SK-N-SH (cell line): ENCODE measurements around the gene HLA-DRB5. TPM values are rescaled to one million over a fixed set of nuclear protein-coding genes. Genes with fewer than 3 reads are reported as not detected.

Source experiments
- CTCF ChIA-PET: fragments of 300-600, 350-600 bp; formaldehyde crosslinking; extraction: SDS; loops from one replicate; lab custom pipeline; 2021; lab: Yijun Ruan, JAX
- POLR2A ChIA-PET: fragments of 350-600 bp; sonication (Branson Sonifier 250); formaldehyde crosslinking; extraction: SDS; loops from one replicate; lab custom pipeline; 2020; ENCODE audit warnings: antibody characterized with exemption, inconsistent platforms; lab: Yijun Ruan, JAX
- DNase-seq: peaks from one replicate; pipeline ENCODE4 v3.0.0; 2012
- H2AFZ ChIP-seq: fragments of 200-600 bp; sonication (generic); 2 replicates; pipeline ENCODE4 v1.8.1; 2016; ENCODE audit warnings: antibody characterized with exemption, mild to moderate bottlenecking, low read depth
- H3F3A ChIP-seq: fragments of 200-600 bp; sonication (generic); replicated peaks from 2 replicates; pipeline ENCODE3; 2016; ENCODE audit warnings: antibody characterized with exemption, mild to moderate bottlenecking; ENCODE audit not compliant: insufficient read depth
- H3K27ac ChIP-seq, 2 experiments: fragments of 200-500 bp in 1 of 2; fragments of 200-600 bp in 1 of 2; sonication (Bioruptor generic) in 1 of 2; sonication (generic), shearing (Covaris generic) in 1 of 2; 2 replicates each; pipeline versions ENCODE4 v1.5.1 to v1.6.1; 2014 to 2016; ENCODE audit warnings: low read depth in 2 of 2, inconsistent platforms in 1 of 2, low read length in 1 of 2, mild to moderate bottlenecking in 1 of 2, mixed read lengths in 1 of 2
- H3K27me3 ChIP-seq: fragments of 200-600 bp; sonication (generic), shearing (Covaris generic); 2 replicates; pipeline ENCODE4 v1.6.1; 2016; ENCODE audit warnings: mixed run types; ENCODE audit not compliant: insufficient read depth
- H3K36me3 ChIP-seq, 2 experiments: fragments of 200-500 bp in 1 of 2; fragments of 200-600 bp in 1 of 2; sonication (Bioruptor generic) in 1 of 2; sonication (generic) in 1 of 2; replicated peaks in 1 of 2; 2 replicates each; pipeline versions ENCODE3 to v1.5.1; 2014 to 2016; ENCODE audit warnings: low read length in 1 of 2, mild to moderate bottlenecking in 1 of 2; ENCODE audit not compliant: insufficient read depth in 2 of 2, control insufficient read depth in 1 of 2
- H3K4me1 ChIP-seq, 2 experiments: fragments of 200-500 bp in 1 of 2; fragments of 200-600 bp in 1 of 2; sonication (Bioruptor generic) in 1 of 2; sonication (generic), shearing (Covaris generic) in 1 of 2; 2 replicates each; pipeline versions ENCODE4 v1.5.1 to v1.6.1; 2014 to 2016; ENCODE audit warnings: low read depth in 1 of 2, low read length in 1 of 2, mixed run types in 1 of 2; ENCODE audit not compliant: insufficient read depth in 2 of 2, control insufficient read depth in 1 of 2
- H3K4me2 ChIP-seq: fragments of 200-600 bp; sonication (generic), shearing (Covaris generic); 2 replicates; pipeline ENCODE4 v1.6.1; 2017; ENCODE audit warnings: mixed run types
- H3K4me3 ChIP-seq, 2 experiments: fragments of 200-500 bp in 1 of 2; fragments of 200-600 bp in 1 of 2; sonication (Bioruptor generic) in 1 of 2; sonication (generic), shearing (Covaris generic) in 1 of 2; 2 replicates each; pipeline versions ENCODE4 v1.5.1 to v1.8.1; 2014 to 2016; ENCODE audit warnings: low read depth in 2 of 2, inconsistent platforms in 1 of 2, low read length in 1 of 2, mild to moderate bottlenecking in 1 of 2, mixed read lengths in 1 of 2, moderate library complexity in 1 of 2
- H3K79me2 ChIP-seq: fragments of 200-600 bp; sonication (generic); 2 replicates; pipeline ENCODE4 v1.8.1; 2017; ENCODE audit warnings: mild to moderate bottlenecking; ENCODE audit not compliant: insufficient read depth
- H3K9ac ChIP-seq: fragments of 200-600 bp; sonication (generic); 2 replicates; pipeline ENCODE4 v1.6.1; 2017; ENCODE audit warnings: mixed run types
- H3K9me2 ChIP-seq: fragments of 200-600 bp; sonication (generic); 2 replicates; pipeline ENCODE4 v1.6.1; 2017; ENCODE audit warnings: mixed run types
- H3K9me3 ChIP-seq: fragments of 200-600 bp; sonication (generic); 2 replicates; pipeline ENCODE4 v1.6.1; 2017; ENCODE audit warnings: mixed run types, mild to moderate bottlenecking, moderate library complexity
- H4K20me1 ChIP-seq: fragments of 200-600 bp; sonication (generic); 2 replicates; pipeline ENCODE4 v1.6.1; 2017; ENCODE audit warnings: mild to moderate bottlenecking, mixed run types; ENCODE audit not compliant: insufficient read depth
- ELF1 ChIP-seq: IDR thresholded peaks from 2 replicates; pipeline ENCODE4 v1.4.0; 2012
- FOSL2 ChIP-seq: IDR thresholded peaks from 2 replicates; pipeline ENCODE4 v1.4.0; 2012; ENCODE audit warnings: low read depth, mild to moderate bottlenecking, moderate library complexity, borderline replicate concordance
- FOXJ3 ChIP-seq: sonication (generic); formaldehyde crosslinking; IDR thresholded peaks from 2 replicates; pipeline ENCODE4 v1.5.1; 2020; ENCODE audit warnings: mild to moderate bottlenecking, missing genetic modification reagents
- GATA2 ChIP-seq: sonication (generic); formaldehyde crosslinking; IDR thresholded peaks from 2 replicates; pipeline ENCODE4 v1.5.0; 2020; ENCODE audit warnings: mild to moderate bottlenecking, missing genetic modification reagents
- JUND ChIP-seq: IDR thresholded peaks from 2 replicates; pipeline ENCODE4 v1.4.0; 2012
- NFIC ChIP-seq: IDR thresholded peaks from 2 replicates; pipeline ENCODE4 v1.4.0; 2012; ENCODE audit warnings: borderline replicate concordance
- NRF1 ChIP-seq: IDR thresholded peaks from 2 replicates; pipeline ENCODE4 v1.6.1; 2012; ENCODE audit warnings: low read depth, mild to moderate bottlenecking, low read length
- RAD21 ChIP-seq: IDR thresholded peaks from 2 replicates; pipeline ENCODE4 v1.6.1; 2012; ENCODE audit warnings: mild to moderate bottlenecking, low read length
- RCOR1 ChIP-seq: fragments of 150-350 bp; IDR thresholded peaks from 2 replicates; pipeline ENCODE4 v1.6.1; 2017; ENCODE audit warnings: antibody characterized with exemption, low read length
- RFX5 ChIP-seq: IDR thresholded peaks from 2 replicates; pipeline ENCODE4 v1.6.1; 2012; ENCODE audit warnings: mild to moderate bottlenecking, improper control_type of control experiment, low read length
- TCF12 ChIP-seq: IDR thresholded peaks from 2 replicates; pipeline ENCODE4 v1.4.0; 2012
- TEAD4 ChIP-seq: IDR thresholded peaks from 2 replicates; pipeline ENCODE4 v1.4.0; 2012; ENCODE audit warnings: mild to moderate bottlenecking, borderline replicate concordance; ENCODE audit not compliant: insufficient read depth
- WGBS: methylation state at CpG from one replicate; pipeline ENCODE4 v1.1.6; 2017; ENCODE audit warnings: low lambda C conversion rate; 5-methylcytosine and 5-hydroxymethylcytosine counted together
- polyA plus RNA-seq, 3 experiments: library from polyadenylated mRNA; depleted of rRNA; stranded (reverse); fragments of >200 nt; gene quantifications; 2 replicates each; pipeline ENCODE4 v1.2.3, GENCODE V29; 2012
- TF ChIP-seq, protein P1 (sequence below): IDR thresholded peaks from 2 replicates; pipeline ENCODE4 v1.4.0; 2012; ENCODE audit warnings: low read depth, borderline replicate concordance
- TF ChIP-seq, protein P2 (sequence below): IDR thresholded peaks from 2 replicates; pipeline ENCODE4 v1.6.1; 2012; ENCODE audit warnings: mild to moderate bottlenecking, low read depth, low read length, moderate library complexity
- TF ChIP-seq, protein P3 (sequence below): fragments of 150-350 bp; IDR thresholded peaks from 2 replicates; pipeline ENCODE4 v1.6.1; 2016; ENCODE audit warnings: mild to moderate bottlenecking, low read depth, low read length
- TF ChIP-seq, protein P4 (sequence below): IDR thresholded peaks from 2 replicates; pipeline ENCODE4 v1.4.0; 2012; ENCODE audit warnings: low read depth

Gene HLA-DRB5
- polyA plus RNA-seq, 1 of the 3 experiments (the other 2 are of a cell fraction) = not detected

DNA sequence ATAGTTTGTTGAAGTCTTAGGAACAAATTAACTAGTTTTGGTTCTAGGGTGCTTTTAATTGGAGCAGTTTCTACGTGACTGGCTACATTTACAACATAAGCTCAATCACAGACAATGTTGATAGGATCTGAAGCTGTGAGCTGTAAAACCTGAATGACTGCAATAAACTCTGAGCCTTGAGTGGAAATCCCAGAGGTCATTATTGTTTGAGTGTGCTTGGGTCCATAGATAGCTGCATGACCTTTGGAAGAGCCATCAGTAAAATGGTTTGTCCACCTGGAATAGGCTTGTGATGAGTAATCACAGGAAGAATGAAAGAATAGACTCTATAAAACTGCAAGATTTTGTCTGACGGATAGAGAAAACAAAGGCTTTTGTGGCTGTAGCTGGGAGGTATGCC, 32.9 kb upstream of the HLA-DRB5 start:
- ChIA-PET POLR2A (no interaction called here), CTCF (no interaction called here)
- Histone ChIP-seq H3K27me3 (no peaks in the 10 kb centered on the region), H3K27ac (no peak overlapping the region), H2AFZ (no peak overlapping the region), H3K4me2 (no peak overlapping the region), H3K4me1 (no peaks in the 10 kb centered on the region), H3K9me3 (no peaks in the 10 kb centered on the region), H4K20me1 (no peaks in the 10 kb centered on the region), H3K4me3 (no peak overlapping the region), H3K9ac (no peak overlapping the region), H3K79me2 (no peaks in the 10 kb centered on the region), H3F3A (no peaks in the 10 kb centered on the region), H3K9me2 (no peaks in the 10 kb centered on the region), H3K36me3 (no peaks in the 10 kb centered on the region)
- TF ChIP-seq ELF1 (no peak), RFX5 (no peak), TEAD4 (no peak), NRF1 (no peak), TCF12 (no peak), NFIC (no peak), GATA2 (CRISPR knock-in tag) (no peak), FOSL2 (no peak), RCOR1 (no peak), RAD21 (no peak), FOXJ3 (CRISPR knock-in tag) (no peak), JUND (no peak)
- TF ChIP-seq, protein P1, sequence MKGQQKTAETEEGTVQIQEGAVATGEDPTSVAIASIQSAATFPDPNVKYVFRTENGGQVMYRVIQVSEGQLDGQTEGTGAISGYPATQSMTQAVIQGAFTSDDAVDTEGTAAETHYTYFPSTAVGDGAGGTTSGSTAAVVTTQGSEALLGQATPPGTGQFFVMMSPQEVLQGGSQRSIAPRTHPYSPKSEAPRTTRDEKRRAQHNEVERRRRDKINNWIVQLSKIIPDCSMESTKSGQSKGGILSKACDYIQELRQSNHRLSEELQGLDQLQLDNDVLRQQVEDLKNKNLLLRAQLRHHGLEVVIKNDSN = no peak
- TF ChIP-seq, protein P2, sequence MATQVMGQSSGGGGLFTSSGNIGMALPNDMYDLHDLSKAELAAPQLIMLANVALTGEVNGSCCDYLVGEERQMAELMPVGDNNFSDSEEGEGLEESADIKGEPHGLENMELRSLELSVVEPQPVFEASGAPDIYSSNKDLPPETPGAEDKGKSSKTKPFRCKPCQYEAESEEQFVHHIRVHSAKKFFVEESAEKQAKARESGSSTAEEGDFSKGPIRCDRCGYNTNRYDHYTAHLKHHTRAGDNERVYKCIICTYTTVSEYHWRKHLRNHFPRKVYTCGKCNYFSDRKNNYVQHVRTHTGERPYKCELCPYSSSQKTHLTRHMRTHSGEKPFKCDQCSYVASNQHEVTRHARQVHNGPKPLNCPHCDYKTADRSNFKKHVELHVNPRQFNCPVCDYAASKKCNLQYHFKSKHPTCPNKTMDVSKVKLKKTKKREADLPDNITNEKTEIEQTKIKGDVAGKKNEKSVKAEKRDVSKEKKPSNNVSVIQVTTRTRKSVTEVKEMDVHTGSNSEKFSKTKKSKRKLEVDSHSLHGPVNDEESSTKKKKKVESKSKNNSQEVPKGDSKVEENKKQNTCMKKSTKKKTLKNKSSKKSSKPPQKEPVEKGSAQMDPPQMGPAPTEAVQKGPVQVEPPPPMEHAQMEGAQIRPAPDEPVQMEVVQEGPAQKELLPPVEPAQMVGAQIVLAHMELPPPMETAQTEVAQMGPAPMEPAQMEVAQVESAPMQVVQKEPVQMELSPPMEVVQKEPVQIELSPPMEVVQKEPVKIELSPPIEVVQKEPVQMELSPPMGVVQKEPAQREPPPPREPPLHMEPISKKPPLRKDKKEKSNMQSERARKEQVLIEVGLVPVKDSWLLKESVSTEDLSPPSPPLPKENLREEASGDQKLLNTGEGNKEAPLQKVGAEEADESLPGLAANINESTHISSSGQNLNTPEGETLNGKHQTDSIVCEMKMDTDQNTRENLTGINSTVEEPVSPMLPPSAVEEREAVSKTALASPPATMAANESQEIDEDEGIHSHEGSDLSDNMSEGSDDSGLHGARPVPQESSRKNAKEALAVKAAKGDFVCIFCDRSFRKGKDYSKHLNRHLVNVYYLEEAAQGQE = no peak
- TF ChIP-seq, protein P3, sequence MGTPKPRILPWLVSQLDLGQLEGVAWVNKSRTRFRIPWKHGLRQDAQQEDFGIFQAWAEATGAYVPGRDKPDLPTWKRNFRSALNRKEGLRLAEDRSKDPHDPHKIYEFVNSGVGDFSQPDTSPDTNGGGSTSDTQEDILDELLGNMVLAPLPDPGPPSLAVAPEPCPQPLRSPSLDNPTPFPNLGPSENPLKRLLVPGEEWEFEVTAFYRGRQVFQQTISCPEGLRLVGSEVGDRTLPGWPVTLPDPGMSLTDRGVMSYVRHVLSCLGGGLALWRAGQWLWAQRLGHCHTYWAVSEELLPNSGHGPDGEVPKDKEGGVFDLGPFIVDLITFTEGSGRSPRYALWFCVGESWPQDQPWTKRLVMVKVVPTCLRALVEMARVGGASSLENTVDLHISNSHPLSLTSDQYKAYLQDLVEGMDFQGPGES = no peak
- TF ChIP-seq, protein P4, sequence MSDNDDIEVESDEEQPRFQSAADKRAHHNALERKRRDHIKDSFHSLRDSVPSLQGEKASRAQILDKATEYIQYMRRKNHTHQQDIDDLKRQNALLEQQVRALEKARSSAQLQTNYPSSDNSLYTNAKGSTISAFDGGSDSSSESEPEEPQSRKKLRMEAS = no peak
- DNase-seq = no peak
- WGBS = no CpG with 5 or more reads among the region's 2 CpGs
